ENCODE results near the gene SMIM34.
"Not testable (repeated sequence)": the region's sequence is repeated elsewhere in the genome, so short reads cannot be mapped to it uniquely, and the experiment has no call there.

GRCh38 chr21:34447018-34447417 lies 23.3 kb upstream of the SMIM34 start:
- TF ChIP-seq, protein P1, sequence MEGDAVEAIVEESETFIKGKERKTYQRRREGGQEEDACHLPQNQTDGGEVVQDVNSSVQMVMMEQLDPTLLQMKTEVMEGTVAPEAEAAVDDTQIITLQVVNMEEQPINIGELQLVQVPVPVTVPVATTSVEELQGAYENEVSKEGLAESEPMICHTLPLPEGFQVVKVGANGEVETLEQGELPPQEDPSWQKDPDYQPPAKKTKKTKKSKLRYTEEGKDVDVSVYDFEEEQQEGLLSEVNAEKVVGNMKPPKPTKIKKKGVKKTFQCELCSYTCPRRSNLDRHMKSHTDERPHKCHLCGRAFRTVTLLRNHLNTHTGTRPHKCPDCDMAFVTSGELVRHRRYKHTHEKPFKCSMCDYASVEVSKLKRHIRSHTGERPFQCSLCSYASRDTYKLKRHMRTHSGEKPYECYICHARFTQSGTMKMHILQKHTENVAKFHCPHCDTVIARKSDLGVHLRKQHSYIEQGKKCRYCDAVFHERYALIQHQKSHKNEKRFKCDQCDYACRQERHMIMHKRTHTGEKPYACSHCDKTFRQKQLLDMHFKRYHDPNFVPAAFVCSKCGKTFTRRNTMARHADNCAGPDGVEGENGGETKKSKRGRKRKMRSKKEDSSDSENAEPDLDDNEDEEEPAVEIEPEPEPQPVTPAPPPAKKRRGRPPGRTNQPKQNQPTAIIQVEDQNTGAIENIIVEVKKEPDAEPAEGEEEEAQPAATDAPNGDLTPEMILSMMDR (IDR thresholded peaks at IDR 0.05; ENCODE audit: low read depth, low read length, missing input control), result not testable (repeated sequence)
- not testable (repeated sequence) for TF ChIP-seq YY1 (IDR thresholded peaks at IDR 0.05); GABPA (IDR thresholded peaks at IDR 0.05 in 1 of 2, conservative IDR thresholded peaks at IDR 0.05 in 1 of 2); EGR1 (IDR thresholded peaks at IDR 0.05; ENCODE audit: low read depth in 2 of 2); SP1 (IDR thresholded peaks at IDR 0.05); JUND (IDR thresholded peaks at IDR 0.05); FOXA1 (IDR thresholded peaks at IDR 0.05); ZBTB33 (IDR thresholded peaks at IDR 0.05)
- TF ChIP-seq, protein P2, sequence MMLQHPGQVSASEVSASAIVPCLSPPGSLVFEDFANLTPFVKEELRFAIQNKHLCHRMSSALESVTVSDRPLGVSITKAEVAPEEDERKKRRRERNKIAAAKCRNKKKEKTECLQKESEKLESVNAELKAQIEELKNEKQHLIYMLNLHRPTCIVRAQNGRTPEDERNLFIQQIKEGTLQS (IDR thresholded peaks at IDR 0.05), result not testable (repeated sequence)

All from liver (tissue), 3 donors.